WTC11 (cell line): ENCODE results near the gene ADCY3. TPM values are rescaled to one million over a fixed set of nuclear protein-coding genes. Genes with fewer than 3 reads are reported as not detected.

Experiments used
- AFF4 ChIP-seq: sonication (generic); formaldehyde crosslinking; IDR thresholded peaks from 2 replicates; pipeline ENCODE4 v1.8.1; 2023; ENCODE audit warnings: mild to moderate bottlenecking, missing genetic modification reagents, borderline replicate concordance
- E2F5 ChIP-seq: sonication (generic); formaldehyde crosslinking; IDR thresholded peaks from 2 replicates; pipeline ENCODE4 v1.8.1; 2022; ENCODE audit warnings: mild to moderate bottlenecking, moderate library complexity, missing genetic modification reagents
- FOXP4 ChIP-seq: sonication (generic); formaldehyde crosslinking; IDR thresholded peaks from 2 replicates; pipeline ENCODE4 v1.8.0; 2022; ENCODE audit warnings: mild to moderate bottlenecking, missing genetic modification reagents
- GTF2I ChIP-seq: fragments of 250-450 bp; sonication (Bioruptor Pico); conservative IDR thresholded peaks from 2 replicates; pipeline ENCODE4 v1.4.0; 2021; ENCODE audit warnings: mild to moderate bottlenecking
- HMGA2 ChIP-seq: fragments of 250-450 bp; sonication (Bioruptor Pico); IDR thresholded peaks from 2 replicates; pipeline ENCODE4 v1.4.0; 2021; ENCODE audit warnings: mild to moderate bottlenecking, moderate library complexity
- HMGXB4 ChIP-seq: sonication (generic); formaldehyde crosslinking; IDR thresholded peaks from 2 replicates; pipeline ENCODE4 v1.8.1; 2023; ENCODE audit warnings: mild to moderate bottlenecking, moderate library complexity, missing genetic modification reagents
- MXD4 ChIP-seq: fragments of 250-450 bp; sonication (Bioruptor Pico); IDR thresholded peaks from 2 replicates; pipeline ENCODE4 v1.8.0; 2021; ENCODE audit warnings: mild to moderate bottlenecking, moderate library complexity, borderline replicate concordance
- NFATC4 ChIP-seq: fragments of 250-450 bp; sonication (Bioruptor Pico); IDR thresholded peaks from 2 replicates; pipeline ENCODE4 v1.9.0; 2021; ENCODE audit warnings: mild to moderate bottlenecking
- NFE2L1 ChIP-seq: sonication (generic); formaldehyde crosslinking; IDR thresholded peaks from 2 replicates; pipeline ENCODE4 v1.8.1; 2023; ENCODE audit warnings: missing genetic modification reagents
- SMAD3 ChIP-seq: sonication (generic); formaldehyde crosslinking; IDR thresholded peaks from 2 replicates; pipeline ENCODE4 v1.8.0; 2022; ENCODE audit warnings: missing genetic modification reagents, mild to moderate bottlenecking, borderline replicate concordance
- SOX15 ChIP-seq: fragments of 250-450 bp; sonication (Bioruptor Pico); IDR thresholded peaks from 2 replicates; pipeline ENCODE4 v1.9.0; 2021; ENCODE audit warnings: mild to moderate bottlenecking
- TEAD1 ChIP-seq: sonication (generic); formaldehyde crosslinking; IDR thresholded peaks from 2 replicates; pipeline ENCODE4 v1.8.0; 2022; ENCODE audit warnings: mild to moderate bottlenecking, missing genetic modification reagents
- TEAD4 ChIP-seq: sonication (generic); formaldehyde crosslinking; IDR thresholded peaks from 2 replicates; pipeline ENCODE4 v1.8.0; 2022; ENCODE audit warnings: mild to moderate bottlenecking, missing genetic modification reagents
- ZNF138 ChIP-seq: sonication (generic); formaldehyde crosslinking; conservative IDR thresholded peaks from 2 replicates; pipeline ENCODE4 v1.8.1; 2022; ENCODE audit warnings: mild to moderate bottlenecking, moderate library complexity, missing genetic modification reagents
- ZNF281 ChIP-seq: sonication (generic); formaldehyde crosslinking; IDR thresholded peaks from 2 replicates; pipeline ENCODE4 v1.8.0; 2023; ENCODE audit warnings: mild to moderate bottlenecking, missing genetic modification reagents
- ZNF317 ChIP-seq: sonication (generic); formaldehyde crosslinking; IDR thresholded peaks from 2 replicates; pipeline ENCODE4 v1.8.1; 2023; ENCODE audit warnings: low read depth, mild to moderate bottlenecking, moderate library complexity, missing genetic modification reagents, borderline replicate concordance
- ZNF512 ChIP-seq: sonication (generic); formaldehyde crosslinking; IDR thresholded peaks from 2 replicates; pipeline ENCODE4 v1.8.1; 2022; ENCODE audit warnings: missing genetic modification reagents, borderline replicate concordance
- ZNF532 ChIP-seq: fragments of 250-450 bp; sonication (Bioruptor Pico); IDR thresholded peaks from 2 replicates; pipeline ENCODE4 v1.9.0; 2021; ENCODE audit warnings: mild to moderate bottlenecking, borderline replicate concordance
- total RNA-seq: library from RNA; stranded (reverse); gene quantifications from 3 replicates; pipeline ENCODE4 v1.2.3, GENCODE V29; 2021

ADCY3 gene
- total RNA-seq, 1 experiment from 2014 or later, result 37.1 TPM

GRCh38 chr2:24822049-24822706 lies 97.9 kb downstream of the ADCY3 start (continued):
- TF ChIP-seq ZNF281 (no peak), MXD4 (CRISPR knock-in tag) (peak; percentile 23; the same call in 1 of the 2 replicates), SMAD3 (CRISPR knock-in tag) (no peak), SOX15 (CRISPR knock-in tag) (no peak), ZNF512 (no peak), E2F5 (no peak), ZNF532 (CRISPR knock-in tag) (peak; percentile 64; the same call in 1 of the 2 replicates), NFATC4 (CRISPR knock-in tag) (no peak), NFE2L1 (CRISPR knock-in tag) (no peak), ZNF138 (CRISPR knock-in tag) (no peak), TEAD1 (CRISPR knock-in tag) (no peak; the same call in 1 of the 2 replicates), GTF2I (CRISPR knock-in tag) (no peak), FOXP4 (CRISPR knock-in tag) (peak; percentile 69; the same call in 1 of the 2 replicates), AFF4 (CRISPR knock-in tag) (no peak), TEAD4 (CRISPR knock-in tag) (no peak), ZNF317 (CRISPR knock-in tag) (no peak), HMGXB4 (CRISPR knock-in tag) (no peak), HMGA2 (CRISPR knock-in tag) (no peak)
